NT2/D1 (cell line): ENCODE measurements around the gene AHNAK.

Source experiments
- SUZ12 ChIP-seq: IDR thresholded peaks from 2 replicates; pipeline ENCODE4 v1.6.1; 2011; ENCODE audit not compliant: insufficient read length, insufficient read depth; ENCODE audit errors: extremely low read depth
- YY1 ChIP-seq: IDR thresholded peaks from 2 replicates; pipeline ENCODE4 v1.6.1; 2011; ENCODE audit not compliant: insufficient read length, insufficient read depth
- ZNF274 ChIP-seq: IDR thresholded peaks from 2 replicates; pipeline ENCODE4 v1.6.1; 2011; ENCODE audit warnings: mild to moderate bottlenecking, low read depth, low read length

- TF ChIP-seq ZNF274 (no peak), YY1 (no peak), SUZ12 (no peak)
These were observed 5.6 kb downstream of the AHNAK start for GRCh38 chr11:62540804-62541701.
